Activated CD8-positive, alpha-beta T cell treated with anti-CD3 and anti-CD28 coated beads for 36 hours (primary cell): ENCODE results near the gene EPHA5. TPM values are rescaled to one million over a fixed set of nuclear protein-coding genes. Genes with fewer than 3 reads are reported as not detected.

ENCODE experiments used
- ATAC-seq: fragments of 200-7000 bp; cut with Tn5 transposase; one replicate; pipeline ENCODE4 v1.10.0; 2021; ENCODE audit warnings: mild to moderate bottlenecking, moderate library complexity
- CTCF ChIA-PET: fragments of 350-600 bp; sonication (Branson Sonifier 250); formaldehyde crosslinking; loops from one replicate; lab custom pipeline; 2021; ENCODE audit warnings: antibody characterized with exemption; lab: Charles Lee
- POLR2A ChIA-PET: fragments of 350-600 bp; sonication (Branson Sonifier 250); formaldehyde crosslinking; loops from one replicate; lab custom pipeline; 2021; ENCODE audit warnings: antibody characterized with exemption; lab: Charles Lee
- DNase-seq: peaks from one replicate; pipeline ENCODE4 v3.0.0-alpha.2; 2020
- H3K27ac Mint-ChIP-seq: one replicate; pipeline ENCODE4 v1.8.0; 2021; ENCODE audit warnings: mild to moderate bottlenecking, mixed read lengths
- H3K27me3 Mint-ChIP-seq: one replicate; pipeline ENCODE4 v1.8.0; 2021; ENCODE audit warnings: mixed read lengths
- H3K36me3 Mint-ChIP-seq: one replicate; pipeline ENCODE4 v1.8.0; 2021; ENCODE audit warnings: low read depth, mixed read lengths
- H3K4me1 Mint-ChIP-seq: one replicate; pipeline ENCODE4 v1.8.0; 2021; ENCODE audit warnings: low read depth, mixed read lengths
- H3K4me3 Mint-ChIP-seq: one replicate; pipeline ENCODE4 v1.8.0; 2021; ENCODE audit warnings: mild to moderate bottlenecking, moderate library complexity, mixed read lengths
- H3K9me3 Mint-ChIP-seq: one replicate; pipeline ENCODE4 v1.8.0; 2021; ENCODE audit warnings: mixed read lengths
- CTCF ChIP-seq: fragments of 200-600 bp; IDR thresholded peaks from one replicate; pipeline ENCODE4 v1.8.0; 2022; ENCODE audit warnings: antibody characterized with exemption, mild to moderate bottlenecking
- intact Hi-C: fragments of 100-400 bp; cut with micrococcal nuclease; formaldehyde crosslinking; loops from one replicate; pipeline ENCODE4 v1.10.0; 2022
- total RNA-seq, 2 experiments: library from RNA; stranded (reverse); gene quantifications; one replicate each; pipeline ENCODE4 v1.2.3, GENCODE V29; 2021

The EPHA5 gene
- not detected for total RNA-seq

GRCh38 chr4:65670331-65671031, at the start of gene EPHA5:
Gene EPHA5, minus strand, starts transcription at chr4:65670489. Its CDS starts 747 bp downstream, at chr4:65669742.
- H3K4me1 Mint-ChIP-seq: peaks cover 6% of the 10 kb centered on the region

GRCh38 chr4:65719635-65720034, 49.3 kb upstream of the EPHA5 start:
- Mint-ChIP-seq H3K4me3 (no peak overlapping the region), H3K4me1 (no peaks in the 10 kb centered on the region), H3K9me3 (peaks cover 4% of the 10 kb centered on the region), H3K36me3 (no peaks in the 10 kb centered on the region), H3K27me3 (no peaks in the 10 kb centered on the region), H3K27ac (no peak overlapping the region)
- no peak for TF ChIP-seq CTCF
- ATAC-seq: no peak
- intact Hi-C loops: no loop called here
- no peak for DNase-seq
- ChIA-PET CTCF (no interaction called here), POLR2A (no interaction called here)

More at GRCh38 chr4:65670331-65671031, at the start of gene EPHA5:
- intact Hi-C loops: no loop called here
- POLR2A ChIA-PET: no interaction called here
- Mint-ChIP-seq H3K4me3 (no peak within 1 kb of the TSS), H3K36me3 (no peaks in the 10 kb centered on the region), H3K27ac (no peak within 1 kb of the TSS), H3K9me3 (no peaks in the 10 kb centered on the region), H3K27me3 (peaks cover 39% of the 10 kb centered on the region)
- CTCF ChIA-PET: no interaction called here
- no peak for TF ChIP-seq CTCF
- DNase-seq (peak; percentile 9), ATAC-seq (no peak)

- H3K27me3 Mint-ChIP-seq: no peaks in the 10 kb centered on the region
- no peaks in the 10 kb centered on the region for H3K9me3 Mint-ChIP-seq
- no peak overlapping the region for H3K4me3 Mint-ChIP-seq
- DNase-seq (no peak), ATAC-seq (no peak)
- TF ChIP-seq CTCF: no peak
- no peaks in the 10 kb centered on the region for H3K4me1 Mint-ChIP-seq
- intact Hi-C loops: no loop called here
- ChIA-PET CTCF (no interaction called here), POLR2A (no interaction called here)
- H3K27ac Mint-ChIP-seq: no peak overlapping the region
- H3K36me3 Mint-ChIP-seq: no peaks in the 10 kb centered on the region
Measured at GRCh38 chr4:65698631-65699030, 28.3 kb upstream of the EPHA5 start.

- Mint-ChIP-seq H3K4me3 (no peak overlapping the region), H3K27me3 (no peaks in the 10 kb centered on the region), H3K27ac (no peak overlapping the region), H3K9me3 (no peaks in the 10 kb centered on the region), H3K4me1 (no peaks in the 10 kb centered on the region), H3K36me3 (no peaks in the 10 kb centered on the region)
- intact Hi-C loops: no loop called here
- DNase-seq (no peak), ATAC-seq (no peak)
- ChIA-PET POLR2A (no interaction called here), CTCF (no interaction called here)
- no peak for TF ChIP-seq CTCF
Measured at GRCh38 chr4:65696436-65696835, 26.1 kb upstream of the EPHA5 start.

GRCh38 chr4:65671372-65671771, 1.1 kb upstream of the EPHA5 start:
- no peak for ATAC-seq
- Mint-ChIP-seq H3K9me3 (no peaks in the 10 kb centered on the region), H3K36me3 (no peaks in the 10 kb centered on the region), H3K4me1 (peaks cover 6% of the 10 kb centered on the region), H3K4me3 (no peak overlapping the region), H3K27me3 (peaks cover 37% of the 10 kb centered on the region), H3K27ac (no peak overlapping the region)
- CTCF ChIA-PET: no interaction called here
- DNase-seq: no peak
- POLR2A ChIA-PET: no interaction called here
- TF ChIP-seq CTCF: no peak
- intact Hi-C loops: no loop called here
